ENCODE results near the gene FRAT2.

FRAT2 gene

DNA sequence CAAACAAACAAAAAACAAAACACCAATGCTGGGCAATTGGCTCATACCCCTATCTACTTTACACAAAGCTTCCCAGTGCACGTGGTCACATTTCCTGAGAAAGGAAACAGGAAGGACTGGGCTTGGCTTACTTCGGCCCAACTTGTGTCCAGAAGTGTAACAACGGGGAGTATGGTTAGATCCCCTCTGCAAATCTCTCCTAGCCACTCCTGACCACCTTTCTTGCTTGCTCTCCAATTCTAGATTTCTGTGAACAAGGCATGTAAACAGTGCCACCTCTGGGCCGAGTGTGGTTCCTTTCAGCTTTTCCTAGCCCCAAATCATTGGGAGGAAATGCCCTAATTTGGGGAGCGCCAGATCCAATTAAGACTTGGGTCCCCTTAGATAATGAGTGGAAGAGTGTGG lies 21.0 kb upstream of the FRAT2 start:
- peak; percentile 12 to 30 for DNase-seq

DNA sequence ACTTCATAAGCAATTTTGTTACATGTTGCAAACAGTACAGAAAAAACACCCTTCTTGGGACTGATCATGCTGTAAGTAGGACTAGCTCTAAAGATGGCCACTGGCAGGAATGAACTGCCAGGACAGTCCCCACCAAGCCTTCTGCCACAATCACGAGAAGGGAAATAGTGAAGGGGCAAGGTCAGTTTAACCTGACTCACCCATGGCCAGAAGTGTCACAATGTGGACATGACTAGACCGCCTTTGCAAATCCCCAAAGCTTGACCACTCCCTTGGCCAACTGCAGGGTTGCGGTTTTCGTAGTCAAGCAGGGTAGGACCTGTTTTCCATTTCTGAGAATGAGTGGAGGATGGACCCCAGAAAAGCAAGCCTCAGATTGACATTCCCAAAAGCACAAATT lies 19.4 kb upstream of the FRAT2 start:
- no peak for DNase-seq

DNA sequence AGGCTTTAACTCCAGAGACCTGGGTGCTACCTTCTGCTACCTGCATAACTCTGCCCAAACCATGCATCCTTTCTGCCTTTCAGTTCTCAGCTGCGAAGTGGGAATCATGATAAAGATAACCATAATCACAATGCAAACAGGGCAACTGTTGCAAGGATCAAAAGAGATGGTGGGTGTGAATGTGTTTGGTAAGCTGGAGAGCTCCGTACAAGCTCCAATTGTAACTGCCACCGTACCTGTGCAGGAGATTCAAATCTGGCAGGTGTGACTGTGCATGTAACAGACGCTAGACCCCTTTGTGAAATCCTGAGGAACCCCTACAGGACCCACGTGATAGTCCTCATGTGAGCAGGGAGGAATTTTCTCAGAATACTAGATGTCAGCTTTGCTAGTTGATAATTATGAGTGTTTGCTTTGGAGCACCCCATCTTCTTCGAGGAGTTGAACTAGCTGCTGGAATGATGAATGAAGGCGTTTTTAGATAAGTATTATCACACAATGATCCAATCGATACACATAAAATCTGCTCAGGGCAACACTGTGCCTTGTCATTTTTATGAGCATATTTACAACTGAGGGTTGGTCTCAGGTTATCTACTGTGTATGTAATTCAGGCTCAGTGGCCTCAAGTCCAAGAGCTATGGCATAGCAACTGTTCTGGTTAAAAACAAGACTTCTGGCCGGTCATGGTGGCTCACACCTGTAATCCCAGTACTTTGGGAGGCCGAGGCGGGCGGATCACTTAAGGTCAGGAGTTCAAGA lies 15.4 kb upstream of the FRAT2 start:
- no peak for DNase-seq

DNA sequence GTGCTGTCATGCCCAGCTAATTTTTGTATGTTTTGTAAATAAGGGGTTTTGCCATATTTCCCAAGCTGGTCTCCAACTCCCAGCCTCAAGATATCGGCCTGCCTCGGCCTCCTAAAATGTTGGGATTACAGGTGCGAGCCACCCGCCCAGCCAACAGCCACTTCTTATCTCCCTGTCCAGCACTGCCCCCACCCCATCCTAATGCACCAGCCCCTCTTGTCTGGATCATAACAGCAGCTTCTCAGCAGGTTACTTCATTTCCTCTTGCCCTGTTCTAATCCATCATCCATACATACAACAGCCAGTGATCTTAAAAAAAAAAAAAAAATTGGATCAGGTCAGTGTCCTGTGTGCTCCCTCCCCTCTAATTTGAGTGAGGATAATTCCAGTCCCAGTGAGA lies 12.8 kb upstream of the FRAT2 start:
- no peak for DNase-seq

DNA sequence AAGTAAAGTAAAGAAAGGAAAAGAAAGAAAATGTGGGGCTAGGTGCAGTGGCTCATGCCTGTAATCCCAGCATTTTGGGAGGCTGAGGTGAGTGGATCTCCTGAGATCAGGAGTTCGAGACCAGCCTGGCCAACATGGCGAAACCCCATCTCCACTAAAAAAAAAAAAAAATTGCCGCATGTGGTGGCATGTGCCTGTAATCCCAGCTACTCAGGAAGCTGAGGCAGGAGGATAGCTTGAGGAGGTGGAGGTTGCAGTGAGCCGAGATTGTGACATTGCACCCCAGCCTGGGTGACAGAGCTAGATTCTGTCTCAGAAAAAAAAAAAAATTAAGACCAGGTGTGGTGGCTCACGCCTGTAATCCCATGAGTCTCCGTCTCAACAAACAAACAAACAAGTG lies 9.1 kb upstream of the FRAT2 start:
- peak in 1 of 2 experiments; percentile 11 for DNase-seq

DNA sequence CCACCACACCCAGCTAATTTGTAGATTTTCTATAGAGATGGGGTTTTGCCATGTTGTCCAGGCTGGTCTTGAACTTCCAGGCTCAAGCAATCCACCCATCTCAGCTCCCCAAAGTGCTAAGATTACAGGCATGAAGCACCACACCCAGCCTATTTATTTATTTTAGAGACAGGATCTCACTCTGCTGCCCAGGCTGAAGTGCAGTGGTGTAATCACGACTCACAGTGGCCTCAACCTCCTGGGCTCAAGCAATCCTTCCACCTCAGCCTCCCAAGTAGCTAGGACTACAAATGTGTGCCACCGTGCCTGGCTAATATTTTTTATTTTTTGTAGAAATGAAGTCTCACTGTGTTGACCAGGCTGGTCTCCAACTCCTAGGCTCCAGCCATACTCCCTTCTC lies 6.9 kb upstream of the FRAT2 start:
- DNase-seq: no peak

DNA sequence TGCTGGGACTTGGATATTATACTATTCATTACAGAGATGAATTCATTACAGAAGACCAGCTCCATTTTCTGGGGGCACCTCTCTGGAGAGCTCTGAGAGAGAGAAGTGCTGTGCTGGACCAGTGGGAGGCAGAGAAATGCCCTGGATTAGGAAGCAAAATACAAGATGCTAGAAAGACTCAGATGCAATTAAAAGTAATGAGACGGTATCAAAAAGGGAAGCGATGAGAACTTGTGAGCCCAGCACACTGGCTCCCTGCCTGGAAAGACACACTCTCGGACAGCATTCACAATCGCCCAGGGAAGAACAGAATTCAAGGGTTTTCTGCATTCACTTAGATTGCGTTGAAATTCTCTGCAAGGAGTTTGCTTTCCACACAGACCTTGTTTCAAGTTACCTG lies 3.5 kb upstream of the FRAT2 start:
- no peak for DNase-seq

DNA sequence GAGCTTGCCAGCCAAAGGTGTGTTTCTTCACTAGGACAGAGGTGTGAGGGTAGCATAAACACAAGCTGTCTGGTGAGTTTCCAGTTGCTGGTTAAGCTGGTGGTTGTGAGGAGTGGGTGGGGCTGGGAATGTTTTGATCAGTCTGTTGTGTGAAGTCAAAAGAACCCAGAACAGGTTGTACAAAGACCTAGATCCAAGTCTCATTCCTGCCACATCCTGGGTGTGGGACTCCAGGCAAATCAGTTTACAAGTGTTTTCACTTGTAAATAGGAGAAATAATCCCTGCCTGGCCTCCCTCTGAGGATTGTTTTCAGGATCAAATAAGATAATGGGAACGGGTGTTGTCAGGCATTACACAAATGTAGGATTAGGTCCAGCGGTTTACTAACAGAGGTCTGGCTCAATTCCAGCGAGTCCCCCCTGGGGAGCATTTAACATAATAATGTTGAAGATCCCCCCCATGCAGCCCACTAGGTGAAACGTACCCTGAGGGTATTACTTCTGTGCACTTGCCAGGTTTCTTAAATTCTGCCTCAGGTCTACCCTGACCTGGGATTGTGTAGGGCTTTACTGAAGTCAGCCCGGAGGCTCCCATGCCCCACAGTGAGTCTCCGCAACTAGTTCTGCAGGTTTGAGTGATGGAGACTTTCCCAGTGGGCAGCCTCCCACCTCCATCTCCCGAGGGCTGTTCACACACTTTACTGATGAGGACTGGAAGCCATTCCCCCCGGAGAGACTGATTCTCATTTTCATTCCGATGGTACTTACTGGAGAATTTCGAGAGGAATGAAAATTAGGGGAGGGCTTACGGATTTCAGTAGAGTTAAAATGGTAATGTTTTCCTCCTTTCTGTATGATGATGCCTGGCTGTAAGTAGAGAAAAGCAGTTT lies 2.7 kb upstream of the FRAT2 start:
- DNase-seq: no peak

GRCh38 chr10:97336446-97336845 lies 1.9 kb upstream of the FRAT2 start:
- DNase-seq: no peak

- DNase-seq: no peak
Measured at GRCh38 chr10:97336006-97336405, 1.5 kb upstream of the FRAT2 start.

DNA sequence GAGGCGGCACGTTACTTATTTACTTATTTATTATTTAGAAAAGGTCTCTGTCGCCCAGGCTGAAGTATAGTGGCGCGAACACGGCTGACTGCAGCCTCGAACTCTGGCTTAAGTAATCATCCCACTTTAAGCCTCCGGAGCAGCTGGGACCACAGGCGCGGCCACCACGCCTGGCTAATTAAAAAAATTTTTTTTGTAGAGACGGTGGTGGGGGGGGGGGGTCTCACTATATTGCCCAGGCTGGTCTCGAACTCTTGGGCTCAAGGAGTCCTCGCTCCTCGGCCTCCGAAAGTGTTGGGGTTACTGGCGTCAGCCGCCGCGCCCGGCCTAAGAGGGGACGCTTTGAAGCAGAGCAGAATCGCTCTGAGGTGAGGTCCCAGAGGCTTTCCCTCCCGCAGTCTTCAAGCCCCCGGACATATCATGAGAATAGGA lies 675 bp upstream of the FRAT2 start:
- DNase-seq: no peak

- peak; percentile 60 to 63 for DNase-seq
Measured at GRCh38 chr10:97333601-97334369, 744 bp downstream of the FRAT2 start.

DNA sequence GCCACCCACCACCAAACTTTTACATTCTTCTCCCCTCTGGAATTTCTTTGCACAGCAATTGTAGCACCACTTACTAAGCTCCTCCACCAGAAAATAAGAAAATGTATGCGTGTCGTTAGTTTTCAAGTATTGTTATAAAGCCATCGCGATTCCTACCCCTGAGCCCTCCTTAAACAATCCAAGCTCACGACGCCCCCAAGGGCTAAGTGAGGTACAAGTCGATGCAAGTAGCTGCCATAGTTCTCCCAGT lies 1.3 kb downstream of the FRAT2 start:
- DNase-seq: peak in 1 of 2 experiments; percentile 50

- DNase-seq: peak; percentile 18 to 22
Measured at GRCh38 chr10:97332591-97333350, 1.8 kb downstream of the FRAT2 start.

DNA sequence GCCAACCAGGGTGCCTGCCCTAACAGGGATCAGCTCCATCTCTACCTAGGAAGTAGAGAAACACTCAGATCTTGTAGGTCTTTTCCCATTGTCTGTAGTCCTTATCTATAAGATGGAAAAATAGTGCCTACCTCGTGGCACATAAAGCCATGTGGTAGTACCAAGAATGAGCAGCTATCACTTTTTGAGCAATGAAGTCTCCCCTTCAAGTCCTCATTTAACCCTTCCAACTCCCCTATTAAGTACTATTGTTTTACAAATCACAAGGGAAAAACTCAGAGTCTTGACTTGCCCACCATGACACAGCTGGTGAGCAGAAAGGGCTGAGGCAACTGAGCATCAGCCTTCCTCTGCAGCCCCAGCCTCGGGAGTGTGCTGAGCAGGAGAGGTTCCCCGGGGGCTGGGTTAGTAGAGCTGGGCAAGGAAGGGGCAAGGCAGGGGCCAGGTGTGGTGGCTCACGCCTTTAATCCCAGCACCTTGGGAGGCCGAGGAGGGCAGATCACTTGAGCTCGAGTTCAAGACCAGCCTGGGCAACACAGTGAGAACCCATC lies 3.3 kb downstream of the FRAT2 start:
- no peak for DNase-seq

- no peak for DNase-seq
Measured at GRCh38 chr10:97329766-97330165, 4.8 kb downstream of the FRAT2 start.

DNA sequence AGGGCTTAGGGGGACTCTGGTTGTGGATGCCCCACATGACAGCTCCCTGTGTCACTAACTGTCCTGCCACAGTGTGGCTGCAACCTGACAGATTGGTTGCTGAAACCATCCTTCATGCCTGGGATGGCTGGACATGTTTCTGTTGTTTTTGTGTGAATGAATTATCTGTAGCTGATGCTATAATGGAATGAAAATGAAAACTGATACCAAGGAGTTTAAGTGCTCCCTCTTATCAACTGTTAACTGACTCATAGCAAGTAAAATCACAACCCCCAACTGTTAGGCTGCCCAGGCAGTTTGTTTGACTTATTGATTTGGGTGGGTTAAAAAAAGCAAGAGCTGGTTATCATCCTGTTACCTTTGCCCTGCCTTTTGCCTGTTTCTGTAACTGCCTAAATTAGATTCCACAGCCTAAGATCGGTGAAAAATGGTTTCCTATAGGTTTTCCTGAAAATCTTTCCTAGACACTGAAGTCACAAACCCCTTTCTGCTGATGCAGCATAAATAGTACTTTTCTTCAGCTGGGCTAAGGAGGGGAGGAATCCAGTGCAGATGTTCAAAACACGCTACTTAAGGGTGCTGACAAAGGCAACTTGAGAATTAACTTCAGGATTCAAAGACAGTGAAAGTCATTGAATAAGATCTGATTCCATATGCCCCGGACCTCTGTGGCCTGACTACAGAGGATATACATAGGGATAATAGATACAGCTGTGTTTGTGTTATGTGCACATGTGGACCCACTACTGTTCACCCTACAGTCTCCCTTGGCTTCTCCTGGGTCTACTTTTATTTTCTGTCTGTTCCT lies 5.7 kb downstream of the FRAT2 start:
- no peak for DNase-seq

- DNase-seq: peak in 1 of 2 experiments; percentile 12
Measured at GRCh38 chr10:97327348-97328294, 6.9 kb downstream of the FRAT2 start.

GRCh38 chr10:97325754-97326153 lies 8.8 kb downstream of the FRAT2 start:
- DNase-seq: no peak

DNA sequence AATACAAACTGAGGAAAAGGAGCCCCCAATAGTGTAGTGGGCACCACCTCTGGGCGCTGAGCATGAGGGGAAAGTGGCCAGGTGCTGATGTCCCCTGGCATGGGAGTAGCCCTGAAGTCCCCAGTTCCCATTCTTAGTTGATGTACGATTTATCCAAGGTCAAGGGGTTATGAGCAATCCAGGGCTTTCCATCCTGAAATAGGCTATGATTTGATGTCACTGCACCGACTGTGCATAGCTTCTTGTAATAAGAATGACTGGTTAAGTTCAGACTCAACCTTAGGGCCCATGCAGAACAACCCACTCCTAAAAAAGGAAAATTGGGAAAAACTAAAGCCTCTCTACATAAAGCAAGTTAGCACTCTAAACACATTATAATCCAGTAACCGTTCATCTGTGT lies 11.0 kb downstream of the FRAT2 start:
- no peak for DNase-seq

DNA sequence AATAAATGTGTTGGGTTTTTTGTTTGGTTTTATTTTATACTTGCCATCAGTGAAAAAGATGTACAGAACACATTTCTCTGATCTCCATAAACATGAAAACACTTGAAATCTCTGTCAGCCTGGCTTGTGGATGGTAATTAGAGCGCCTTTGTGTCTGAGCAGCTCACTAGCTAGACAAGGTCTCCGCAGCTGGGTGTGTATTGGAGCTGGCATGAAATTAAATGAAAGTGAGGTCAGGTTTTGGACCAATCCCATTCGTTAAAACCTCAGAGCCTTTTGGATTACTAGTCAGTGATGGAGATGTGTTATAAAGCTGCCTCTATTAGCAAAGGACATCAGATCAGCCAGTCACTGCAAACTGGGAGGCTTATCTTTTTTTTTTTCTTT lies 12.7 kb downstream of the FRAT2 start:
- DNase-seq: no peak

Measured in AML-193 (cell line).